ENCODE results near the gene UTP4.
A peak's percentile ranks its signal among the peaks of the same experiment; 100 is the strongest.
"Not testable (repeated sequence)": the region's sequence is repeated elsewhere in the genome, so short reads cannot be mapped to it uniquely, and the experiment has no call there.

The UTP4 gene

GRCh38 chr16:69138608-69139007, 6.2 kb downstream of the UTP4 start:
- Mint-ChIP-seq H3K27ac (no peak overlapping the region), H3K36me3 (peaks cover 69% of the 10 kb centered on the region), H3K4me3 (no peak overlapping the region), H3K9me3 (no peaks in the 10 kb centered on the region), H3K27me3 (no peaks in the 10 kb centered on the region), H3K4me1 (peaks cover 22% of the 10 kb centered on the region)
- no peak for ATAC-seq

GRCh38 chr16:69139464-69139863, 7.0 kb downstream of the UTP4 start:
- not testable (repeated sequence) for H3K4me3 Mint-ChIP-seq, H3K9me3 Mint-ChIP-seq, H3K27me3 Mint-ChIP-seq, H3K27ac Mint-ChIP-seq, ATAC-seq
- Mint-ChIP-seq H3K36me3 (peaks cover 74% of the 10 kb centered on the region), H3K4me1 (peaks cover 15% of the 10 kb centered on the region)

- Mint-ChIP-seq H3K27ac (no peak overlapping the region), H3K9me3 (no peaks in the 10 kb centered on the region), H3K4me3 (no peak overlapping the region), H3K36me3 (peaks cover 82% of the 10 kb centered on the region), H3K27me3 (no peaks in the 10 kb centered on the region), H3K4me1 (peaks cover 6% of the 10 kb centered on the region)
- no peak for ATAC-seq
Measured at GRCh38 chr16:69141014-69141413, 8.6 kb downstream of the UTP4 start.

GRCh38 chr16:69141936-69142335, 9.5 kb downstream of the UTP4 start:
- H3K4me3 Mint-ChIP-seq = no peak overlapping the region
- H3K9me3 Mint-ChIP-seq = no peaks in the 10 kb centered on the region
- no peak overlapping the region for H3K27ac Mint-ChIP-seq
- H3K4me1 Mint-ChIP-seq = peaks cover 6% of the 10 kb centered on the region
- no peak for ATAC-seq
- H3K36me3 Mint-ChIP-seq = peaks cover 79% of the 10 kb centered on the region
- H3K27me3 Mint-ChIP-seq = no peaks in the 10 kb centered on the region

- H3K4me1 Mint-ChIP-seq = peaks cover 6% of the 10 kb centered on the region
- no peak for ATAC-seq
- no peaks in the 10 kb centered on the region for H3K27me3 Mint-ChIP-seq
- no peak overlapping the region for H3K4me3 Mint-ChIP-seq
- H3K36me3 Mint-ChIP-seq = peaks cover 69% of the 10 kb centered on the region
- no peak overlapping the region for H3K27ac Mint-ChIP-seq
- H3K9me3 Mint-ChIP-seq = no peaks in the 10 kb centered on the region
Measured at GRCh38 chr16:69143116-69143515, 10.7 kb downstream of the UTP4 start.

- Mint-ChIP-seq H3K4me3 (no peak overlapping the region), H3K9me3 (no peaks in the 10 kb centered on the region), H3K27me3 (no peaks in the 10 kb centered on the region), H3K36me3 (peaks cover 64% of the 10 kb centered on the region), H3K27ac (no peak overlapping the region), H3K4me1 (peaks cover 3% of the 10 kb centered on the region)
- ATAC-seq = no peak
Measured at GRCh38 chr16:69145658-69146057, 13.2 kb downstream of the UTP4 start.

GRCh38 chr16:69149621-69150020, 17.2 kb downstream of the UTP4 start:
- H3K4me1 Mint-ChIP-seq, H3K4me3 Mint-ChIP-seq, H3K9me3 Mint-ChIP-seq, ATAC-seq, H3K27me3 Mint-ChIP-seq, H3K27ac Mint-ChIP-seq: not testable (repeated sequence)
- peaks cover 52% of the 10 kb centered on the region for H3K36me3 Mint-ChIP-seq

- Mint-ChIP-seq H3K27me3 (no peaks in the 10 kb centered on the region), H3K4me3 (no peak overlapping the region), H3K27ac (no peak overlapping the region), H3K4me1 (no peaks in the 10 kb centered on the region), H3K36me3 (peaks cover 58% of the 10 kb centered on the region), H3K9me3 (no peaks in the 10 kb centered on the region)
- peak; percentile 64 for ATAC-seq
Measured at GRCh38 chr16:69150146-69150865, 17.9 kb downstream of the UTP4 start.

- no peaks in the 10 kb centered on the region for H3K27me3 Mint-ChIP-seq
- peaks cover 70% of the 10 kb centered on the region for H3K36me3 Mint-ChIP-seq
- H3K9me3 Mint-ChIP-seq = no peaks in the 10 kb centered on the region
- H3K4me3 Mint-ChIP-seq = no peak overlapping the region
- no peak for ATAC-seq
- no peak overlapping the region for H3K27ac Mint-ChIP-seq
- no peaks in the 10 kb centered on the region for H3K4me1 Mint-ChIP-seq
Measured at GRCh38 chr16:69157196-69157595, 24.7 kb downstream of the UTP4 start.

- Mint-ChIP-seq H3K4me3 (no peak overlapping the region), H3K36me3 (peaks cover 63% of the 10 kb centered on the region), H3K9me3 (no peaks in the 10 kb centered on the region)
Measured at GRCh38 chr16:69160192-69160591, 27.7 kb downstream of the UTP4 start.

GRCh38 chr16:69165584-69165983, 33.1 kb downstream of the UTP4 start:
- no peaks in the 10 kb centered on the region for H3K9me3 Mint-ChIP-seq
- H3K27ac Mint-ChIP-seq = no peak overlapping the region
- peaks cover 12% of the 10 kb centered on the region for H3K4me1 Mint-ChIP-seq
- peaks cover 71% of the 10 kb centered on the region for H3K36me3 Mint-ChIP-seq
- ATAC-seq = no peak
- no peaks in the 10 kb centered on the region for H3K27me3 Mint-ChIP-seq
- no peak overlapping the region for H3K4me3 Mint-ChIP-seq

More at GRCh38 chr16:69160192-69160591, 27.7 kb downstream of the UTP4 start:
- H3K4me1 Mint-ChIP-seq = no peaks in the 10 kb centered on the region
- no peak overlapping the region for H3K27ac Mint-ChIP-seq
- no peak for ATAC-seq
- no peaks in the 10 kb centered on the region for H3K27me3 Mint-ChIP-seq

- H3K27ac Mint-ChIP-seq = no peak overlapping the region
- H3K9me3 Mint-ChIP-seq = no peaks in the 10 kb centered on the region
- peaks cover 19% of the 10 kb centered on the region for H3K4me1 Mint-ChIP-seq
- no peak for ATAC-seq
- peaks cover 65% of the 10 kb centered on the region for H3K36me3 Mint-ChIP-seq
- H3K27me3 Mint-ChIP-seq = no peaks in the 10 kb centered on the region
- H3K4me3 Mint-ChIP-seq = no peak overlapping the region
Measured at GRCh38 chr16:69166221-69166833, 33.9 kb downstream of the UTP4 start.

- Mint-ChIP-seq H3K4me3 (no peak overlapping the region), H3K27ac (no peak overlapping the region), H3K9me3 (no peaks in the 10 kb centered on the region), H3K27me3 (no peaks in the 10 kb centered on the region), H3K4me1 (peaks cover 26% of the 10 kb centered on the region), H3K36me3 (peaks cover 59% of the 10 kb centered on the region)
- ATAC-seq = no peak
Measured at GRCh38 chr16:69166946-69167930, 34.8 kb downstream of the UTP4 start.

GRCh38 chr16:69169051-69169450, 36.6 kb downstream of the UTP4 start:
- no peak overlapping the region for H3K27ac Mint-ChIP-seq
- H3K4me3 Mint-ChIP-seq = no peak overlapping the region
- no peak for ATAC-seq
- H3K9me3 Mint-ChIP-seq = no peaks in the 10 kb centered on the region
- no peaks in the 10 kb centered on the region for H3K27me3 Mint-ChIP-seq
- peaks cover 26% of the 10 kb centered on the region for H3K4me1 Mint-ChIP-seq
- peaks cover 52% of the 10 kb centered on the region for H3K36me3 Mint-ChIP-seq

GRCh38 chr16:69169607-69170352, 37.3 kb downstream of the UTP4 start:
- H3K4me3 Mint-ChIP-seq = no peak overlapping the region
- ATAC-seq = no peak
- no peaks in the 10 kb centered on the region for H3K27me3 Mint-ChIP-seq
- H3K4me1 Mint-ChIP-seq = peaks cover 26% of the 10 kb centered on the region
- peaks cover 50% of the 10 kb centered on the region for H3K36me3 Mint-ChIP-seq
- H3K9me3 Mint-ChIP-seq = no peaks in the 10 kb centered on the region
- H3K27ac Mint-ChIP-seq = no peak overlapping the region
